ENCODE data around the gene FLNB.

Gene FLNB

DNA sequence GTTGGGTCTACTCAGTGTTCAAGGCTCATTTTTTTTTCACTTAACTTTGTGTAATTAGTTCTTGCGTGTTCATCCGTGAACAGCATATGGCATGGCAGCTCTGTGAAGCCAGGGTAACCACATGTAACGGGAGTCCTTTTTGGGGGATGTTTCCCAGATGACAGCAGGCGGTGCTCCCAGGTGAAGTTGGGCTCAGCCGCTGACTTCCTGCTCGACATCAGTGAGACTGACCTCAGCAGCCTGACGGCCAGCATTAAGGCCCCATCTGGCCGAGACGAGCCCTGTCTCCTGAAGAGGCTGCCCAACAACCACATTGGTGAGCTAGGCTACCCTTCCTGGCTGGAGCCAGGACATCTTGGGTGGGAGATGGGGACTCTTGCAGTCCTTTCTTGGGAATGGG, 139.8 kb downstream of the FLNB start:
- TF ChIP-seq, protein P1, sequence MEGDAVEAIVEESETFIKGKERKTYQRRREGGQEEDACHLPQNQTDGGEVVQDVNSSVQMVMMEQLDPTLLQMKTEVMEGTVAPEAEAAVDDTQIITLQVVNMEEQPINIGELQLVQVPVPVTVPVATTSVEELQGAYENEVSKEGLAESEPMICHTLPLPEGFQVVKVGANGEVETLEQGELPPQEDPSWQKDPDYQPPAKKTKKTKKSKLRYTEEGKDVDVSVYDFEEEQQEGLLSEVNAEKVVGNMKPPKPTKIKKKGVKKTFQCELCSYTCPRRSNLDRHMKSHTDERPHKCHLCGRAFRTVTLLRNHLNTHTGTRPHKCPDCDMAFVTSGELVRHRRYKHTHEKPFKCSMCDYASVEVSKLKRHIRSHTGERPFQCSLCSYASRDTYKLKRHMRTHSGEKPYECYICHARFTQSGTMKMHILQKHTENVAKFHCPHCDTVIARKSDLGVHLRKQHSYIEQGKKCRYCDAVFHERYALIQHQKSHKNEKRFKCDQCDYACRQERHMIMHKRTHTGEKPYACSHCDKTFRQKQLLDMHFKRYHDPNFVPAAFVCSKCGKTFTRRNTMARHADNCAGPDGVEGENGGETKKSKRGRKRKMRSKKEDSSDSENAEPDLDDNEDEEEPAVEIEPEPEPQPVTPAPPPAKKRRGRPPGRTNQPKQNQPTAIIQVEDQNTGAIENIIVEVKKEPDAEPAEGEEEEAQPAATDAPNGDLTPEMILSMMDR (IDR thresholded peaks at IDR 0.05; ENCODE audit: low read depth, low read length) = no peak
- DNase-seq (ENCODE audit: low read depth in 2 of 2) = no peak
- H3K4me3 ChIP-seq (replicated peaks in 1 of 2; ENCODE audit: low read depth in 2 of 2, low read length in 2 of 2) = no peak overlapping the region

DNA sequence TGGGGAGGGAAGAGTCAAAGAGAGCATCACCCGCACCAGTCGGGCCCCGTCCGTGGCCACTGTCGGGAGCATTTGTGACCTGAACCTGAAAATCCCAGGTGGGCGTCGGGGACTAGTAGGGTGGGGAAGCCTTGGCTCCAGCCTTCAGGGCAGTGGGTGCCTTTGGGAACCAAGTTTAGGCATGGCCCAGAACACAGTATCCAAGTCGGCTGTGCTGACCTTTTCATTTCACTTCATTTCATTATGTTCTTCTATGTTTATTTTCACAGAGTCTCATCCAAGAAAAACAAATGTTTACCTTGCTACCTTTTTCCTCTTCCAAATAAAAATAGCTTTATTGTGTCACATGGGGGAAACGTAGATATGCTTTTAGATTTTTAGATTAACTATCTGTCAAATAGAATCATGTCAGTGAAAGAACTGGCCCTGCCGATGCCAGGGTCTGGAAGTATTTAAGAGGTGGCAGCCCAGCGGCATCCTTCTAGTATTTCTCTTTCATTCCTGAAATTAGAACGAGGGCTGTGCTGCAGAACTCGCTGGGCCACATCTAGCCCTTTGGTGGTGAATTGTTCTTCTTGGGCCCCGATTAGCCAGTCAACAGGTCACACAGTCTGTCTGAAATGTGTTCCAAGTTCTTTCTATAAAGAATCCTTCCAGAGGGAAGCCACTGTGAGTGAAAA, 142.0 kb downstream of the FLNB start:
- no peak overlapping the region for H3K4me3 ChIP-seq (replicated peaks in 1 of 2; ENCODE audit: low read depth in 2 of 2, low read length in 2 of 2)
- no peak for DNase-seq (ENCODE audit: low read depth in 2 of 2)
- TF ChIP-seq, protein P1 (IDR thresholded peaks at IDR 0.05; ENCODE audit: low read depth, low read length) = no peak

DNA sequence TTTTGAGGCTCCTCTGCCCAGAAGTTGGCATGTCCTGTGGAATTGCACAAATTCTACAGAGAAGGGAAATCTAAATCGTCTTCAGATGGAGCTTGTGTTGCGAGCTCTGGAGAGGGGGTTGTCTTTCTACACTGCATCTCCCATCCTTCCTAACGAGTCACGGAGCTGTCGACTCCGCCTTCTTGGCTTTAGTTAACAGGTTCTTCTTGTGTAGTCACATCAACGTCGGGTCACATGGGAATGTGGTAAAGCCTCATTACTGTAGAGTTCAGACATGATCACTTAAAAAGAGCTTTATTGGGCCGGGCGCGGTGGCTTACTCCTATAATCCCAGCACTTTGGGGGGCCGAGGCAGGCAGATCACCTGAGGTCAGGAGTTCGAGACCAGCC, 142.6 kb downstream of the FLNB start:
- DNase-seq (ENCODE audit: low read depth in 2 of 2) = no peak
- no peak overlapping the region for H3K4me3 ChIP-seq (replicated peaks in 1 of 2; ENCODE audit: low read depth in 2 of 2, low read length in 2 of 2)
- TF ChIP-seq, protein P1 (IDR thresholded peaks at IDR 0.05; ENCODE audit: low read depth, low read length) = no peak

DNA sequence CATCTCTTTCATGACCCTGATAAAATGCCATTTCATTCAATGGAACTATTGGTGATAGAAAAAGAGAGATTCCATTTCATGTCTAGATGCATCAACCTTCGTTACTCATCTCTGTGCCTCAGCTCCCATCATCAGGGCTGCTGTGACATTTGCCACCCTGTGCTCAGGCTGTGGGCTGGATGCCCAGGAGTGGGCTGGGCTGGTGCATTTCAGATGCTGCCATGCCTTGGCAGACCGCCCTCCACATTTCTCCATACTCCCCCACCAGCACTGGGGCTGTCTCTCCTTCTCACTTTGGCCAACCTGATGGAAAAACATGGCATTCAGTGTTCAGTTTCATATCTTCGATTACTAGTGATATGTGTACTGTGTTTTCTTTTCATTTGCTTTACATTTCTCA, 143.4 kb downstream of the FLNB start:
- TF ChIP-seq, protein P1 (IDR thresholded peaks at IDR 0.05; ENCODE audit: low read depth, low read length) = no peak
- H3K4me3 ChIP-seq (replicated peaks in 1 of 2; ENCODE audit: low read depth in 2 of 2, low read length in 2 of 2) = no peak overlapping the region
- DNase-seq (ENCODE audit: low read depth in 2 of 2) = peak in 1 of 2 donors; percentile 21

DNA sequence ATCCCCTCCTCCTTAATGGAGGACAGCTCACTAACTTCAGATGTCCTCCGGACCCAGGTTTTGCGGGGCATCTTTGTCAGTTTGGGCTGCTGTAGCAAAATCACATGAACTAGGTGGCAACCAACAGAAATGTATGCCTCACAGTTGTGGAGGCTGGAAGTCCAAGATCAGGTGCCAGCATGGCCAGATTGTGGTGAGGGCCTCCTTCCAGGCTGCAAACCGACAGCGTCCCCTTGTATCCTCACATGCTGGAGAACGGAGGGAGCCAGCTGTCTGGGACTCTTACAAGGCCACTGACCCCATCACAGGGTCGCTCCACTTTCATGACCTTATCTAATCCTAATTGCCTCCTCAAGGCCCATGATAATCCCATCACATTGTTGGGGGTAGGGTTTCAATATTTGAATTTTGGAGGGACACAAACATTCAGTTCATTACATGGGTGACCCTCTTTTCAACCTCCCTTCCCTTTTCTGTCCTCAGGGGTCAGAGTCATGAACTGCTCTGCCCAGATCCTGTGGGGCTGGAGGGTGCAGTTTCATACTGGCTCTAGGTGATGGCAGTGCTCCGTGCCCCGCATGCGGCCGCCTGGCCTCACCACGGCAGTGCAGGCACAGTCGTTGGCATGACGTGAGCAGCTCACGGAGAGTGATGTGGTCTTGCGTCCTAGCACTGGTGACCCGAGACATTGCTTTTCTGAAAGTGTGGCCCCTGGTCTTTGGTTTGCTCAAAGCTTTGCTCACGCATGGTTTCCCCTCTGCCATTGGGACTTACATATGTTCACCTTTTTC, 144.2 kb downstream of the FLNB start:
- TF ChIP-seq, protein P1 (IDR thresholded peaks at IDR 0.05; ENCODE audit: low read depth, low read length) = no peak

DNA sequence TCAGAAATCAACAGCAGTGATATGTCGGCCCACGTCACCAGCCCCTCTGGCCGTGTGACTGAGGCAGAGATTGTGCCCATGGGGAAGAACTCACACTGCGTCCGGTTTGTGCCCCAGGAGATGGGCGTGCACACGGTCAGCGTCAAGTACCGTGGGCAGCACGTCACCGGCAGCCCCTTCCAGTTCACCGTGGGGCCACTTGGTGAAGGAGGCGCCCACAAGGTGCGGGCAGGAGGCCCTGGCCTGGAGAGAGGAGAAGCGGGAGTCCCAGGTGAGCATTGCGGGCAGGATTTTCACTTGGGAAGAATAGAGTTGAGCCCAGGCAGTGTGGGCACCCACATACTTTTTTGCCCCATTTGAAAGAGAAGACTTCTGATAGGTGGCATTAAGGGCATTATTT, 145.1 kb downstream of the FLNB start:
- TF ChIP-seq, protein P1 (IDR thresholded peaks at IDR 0.05; ENCODE audit: low read depth, low read length) = no peak
- no peak overlapping the region for H3K4me3 ChIP-seq (replicated peaks in 1 of 2; ENCODE audit: low read depth in 2 of 2, low read length in 2 of 2)
- no peak for DNase-seq (ENCODE audit: low read depth in 2 of 2)

More for the DNA sequence above, 144.2 kb downstream of the FLNB start:
- no peak for DNase-seq (ENCODE audit: low read depth in 2 of 2)
- H3K4me3 ChIP-seq (replicated peaks in 1 of 2; ENCODE audit: low read depth in 2 of 2, low read length in 2 of 2) = no peak overlapping the region

Data from cardiac fibroblast (primary cell).